Sigmoid colon (tissue), 7 donors: ENCODE data around the gene PJA1. TPM values are rescaled to one million over a fixed set of nuclear protein-coding genes. Genes with fewer than 3 reads are reported as not detected.

ENCODE experiments used
- DNase-seq: peaks from one replicate; pipeline ENCODE4 v3.0.0-alpha.2; 2019
- H3K27ac ChIP-seq, 4 donors: fragments of 200-600 bp; sonication (generic); one replicate each; pipeline ENCODE4 v1.5.1; 2016 to 2019; ENCODE audit warnings: mild to moderate bottlenecking in 1 of 4
- H3K27me3 ChIP-seq, 3 donors: fragments of 200-600 bp; sonication (generic); one replicate each; pipeline ENCODE4 v1.5.1; 2019; ENCODE audit warnings: mild to moderate bottlenecking in 1 of 3
- H3K36me3 ChIP-seq, 4 donors: fragments of 200-600 bp; sonication (generic); one replicate each; pipeline ENCODE4 v1.5.1; 2016 to 2019
- H3K4me1 ChIP-seq, 4 donors: fragments of 200-600 bp; sonication (generic); one replicate each; pipeline ENCODE4 v1.5.1; 2017 to 2019
- H3K4me3 ChIP-seq, 4 donors: fragments of 200-600 bp; sonication (generic); one replicate each; pipeline ENCODE4 v1.5.1; 2017 to 2019; ENCODE audit warnings: mild to moderate bottlenecking in 2 of 4, moderate library complexity in 1 of 4
- H3K9me3 ChIP-seq, 4 donors: fragments of 200-600 bp in 3 of 4; sonication (generic) in 3 of 4; one replicate each; pipeline versions ENCODE4 v1.5.1 to v1.6.1; 2013 to 2019
- EP300 ChIP-seq, 4 donors: sonication (generic); formaldehyde crosslinking; IDR thresholded peaks; one replicate each; pipeline ENCODE4 v1.6.1; 2017; ENCODE audit warnings: antibody characterized with exemption in 4 of 4
- POLR2A ChIP-seq, 2 donors: fragments of 450-650 bp; IDR thresholded peaks; one replicate each; pipeline ENCODE4 v1.6.1; 2016; ENCODE audit warnings: antibody characterized with exemption in 2 of 2, mild to moderate bottlenecking in 2 of 2, moderate library complexity in 2 of 2
- POLR2AphosphoS5 ChIP-seq, 4 donors: sonication (generic); formaldehyde crosslinking; IDR thresholded peaks; one replicate each; pipeline ENCODE4 v1.6.1; 2017; ENCODE audit warnings: antibody characterized with exemption in 4 of 4
- WGBS, 2 donors: extraction: QIAGEN DNeasy Blood & Tissue Kit; methylation state at CpG; one replicate each; pipeline ENCODE4 v1.1.7; 2013; 5-methylcytosine and 5-hydroxymethylcytosine counted together
- intact Hi-C: fragments of 100-400 bp; cut with DNase I; formaldehyde crosslinking; loops from one replicate; pipeline ENCODE4 v1.15.1; 2023
- polyA plus RNA-seq, 3 donors: library from polyadenylated mRNA; stranded (reverse); fragments of 200-250 nt; gene quantifications; one replicate each; pipeline ENCODE4 v1.2.3, GENCODE V29; 2013
- total RNA-seq, 4 donors: library from RNA; depleted of rRNA; stranded (reverse); fragments of >200 nt; gene quantifications; one replicate each; pipeline ENCODE4 v1.1.0, GENCODE V29; 2016
- TF ChIP-seq, protein P1 (sequence below), 4 experiments: fragments of 450-650 bp in 3 of 4; fragments of 200-600 bp in 1 of 4; IDR thresholded peaks; one replicate each; pipeline ENCODE4 v1.5.1; 2016 to 2019; ENCODE audit warnings: antibody characterized with exemption in 4 of 4, mild to moderate bottlenecking in 3 of 4, moderate library complexity in 2 of 4
- donor health status: healthy with polysubstance abuse.
- donor health status: Bipolar disorder and iron deficiency.
- donor health status: healthy.

Gene PJA1
- total and polyA plus RNA-seq, 7 donors: 5.3 to 21.8 (median 17.0) TPM

DNA sequence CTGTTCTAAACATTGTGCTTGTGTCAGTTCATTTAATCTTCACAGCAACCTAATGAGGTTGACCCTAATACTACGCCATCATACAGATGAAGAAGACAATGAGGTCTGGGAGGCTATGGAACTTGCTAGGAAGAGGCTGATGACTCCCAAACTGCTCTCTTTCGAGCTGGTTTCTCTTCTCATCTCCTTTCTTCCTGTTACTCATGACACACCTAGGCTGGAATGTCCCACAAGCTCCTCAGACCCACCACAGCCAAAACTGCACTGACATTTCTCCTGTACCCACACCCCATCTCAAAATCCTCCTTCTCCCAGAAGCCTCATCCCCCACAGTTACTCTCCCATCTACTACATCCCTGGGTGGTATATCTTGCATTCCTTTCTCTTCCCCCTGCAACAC, 27.4 kb upstream of the PJA1 start:
- H3K27ac ChIP-seq: no peak overlapping the region
- TF ChIP-seq POLR2A (IDR thresholded peaks at IDR 0.05) (no peak), EP300 (IDR thresholded peaks at IDR 0.05) (no peak), POLR2AphosphoS5 (IDR thresholded peaks at IDR 0.05) (no peak)
- TF ChIP-seq, protein P1, sequence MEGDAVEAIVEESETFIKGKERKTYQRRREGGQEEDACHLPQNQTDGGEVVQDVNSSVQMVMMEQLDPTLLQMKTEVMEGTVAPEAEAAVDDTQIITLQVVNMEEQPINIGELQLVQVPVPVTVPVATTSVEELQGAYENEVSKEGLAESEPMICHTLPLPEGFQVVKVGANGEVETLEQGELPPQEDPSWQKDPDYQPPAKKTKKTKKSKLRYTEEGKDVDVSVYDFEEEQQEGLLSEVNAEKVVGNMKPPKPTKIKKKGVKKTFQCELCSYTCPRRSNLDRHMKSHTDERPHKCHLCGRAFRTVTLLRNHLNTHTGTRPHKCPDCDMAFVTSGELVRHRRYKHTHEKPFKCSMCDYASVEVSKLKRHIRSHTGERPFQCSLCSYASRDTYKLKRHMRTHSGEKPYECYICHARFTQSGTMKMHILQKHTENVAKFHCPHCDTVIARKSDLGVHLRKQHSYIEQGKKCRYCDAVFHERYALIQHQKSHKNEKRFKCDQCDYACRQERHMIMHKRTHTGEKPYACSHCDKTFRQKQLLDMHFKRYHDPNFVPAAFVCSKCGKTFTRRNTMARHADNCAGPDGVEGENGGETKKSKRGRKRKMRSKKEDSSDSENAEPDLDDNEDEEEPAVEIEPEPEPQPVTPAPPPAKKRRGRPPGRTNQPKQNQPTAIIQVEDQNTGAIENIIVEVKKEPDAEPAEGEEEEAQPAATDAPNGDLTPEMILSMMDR (IDR thresholded peaks at IDR 0.05): no peak
- intact Hi-C loops: no loop called here

DNA sequence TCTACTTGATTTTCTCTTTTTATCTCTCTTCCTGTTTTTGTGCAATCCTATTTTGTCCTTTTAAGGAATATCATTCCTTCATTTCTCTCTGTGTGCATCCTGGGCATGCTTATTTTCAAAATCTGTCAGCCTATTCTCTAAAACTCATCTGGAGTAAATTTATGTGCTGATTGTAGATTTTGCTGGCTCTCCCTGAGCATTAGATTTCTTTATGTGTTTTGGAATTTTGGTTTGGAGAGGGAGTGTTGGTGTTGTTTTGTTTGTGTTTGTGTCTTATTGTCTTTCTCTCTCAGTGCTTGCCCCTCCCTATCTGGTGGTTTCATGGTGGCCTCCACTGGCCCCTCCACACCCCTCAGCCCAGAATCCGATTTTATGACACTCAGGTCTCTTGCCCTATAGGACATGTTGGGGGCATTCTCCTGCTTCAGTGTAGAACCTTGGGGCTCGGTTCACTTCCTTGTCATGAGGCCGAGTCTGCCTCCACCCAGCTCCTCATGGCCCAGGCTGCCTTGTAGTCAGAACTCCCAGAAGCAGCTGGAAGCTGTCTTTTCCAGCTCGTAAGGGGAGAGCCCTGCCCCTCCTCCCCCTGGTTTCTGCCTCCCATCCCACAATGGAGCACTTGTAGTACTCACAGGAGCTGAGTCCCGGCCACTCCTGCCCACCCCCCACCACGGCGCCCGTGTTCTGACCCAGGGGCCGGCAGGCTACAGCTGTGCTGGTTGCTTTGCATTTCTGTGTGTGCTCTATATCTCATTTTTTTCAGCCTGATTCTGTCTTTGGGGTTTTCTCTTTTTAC, 24.5 kb upstream of the PJA1 start:
- 73 to 81% methylated on average over 9 of the region's 9 CpGs for WGBS, 2 donors
- no peak for TF ChIP-seq EP300 (IDR thresholded peaks at IDR 0.05)
- TF ChIP-seq POLR2A (IDR thresholded peaks at IDR 0.05): no peak
- TF ChIP-seq, protein P1 (IDR thresholded peaks at IDR 0.05): no peak
- TF ChIP-seq POLR2AphosphoS5 (IDR thresholded peaks at IDR 0.05): no peak
- H3K9me3 ChIP-seq: no peaks in the 10 kb centered on the region
- DNase-seq: no peak
- H3K4me1 ChIP-seq: no peaks in the 10 kb centered on the region
- H3K27ac ChIP-seq: no peak overlapping the region
- no peaks in the 10 kb centered on the region for H3K36me3 ChIP-seq
- intact Hi-C loops: no loop called here
- H3K4me3 ChIP-seq: no peak overlapping the region
- H3K27me3 ChIP-seq: no peaks in the 10 kb centered on the region

More for the DNA sequence above, 27.4 kb upstream of the PJA1 start:
- 85 to 88% methylated on average over 2 of the region's 2 CpGs for WGBS, 2 donors
- Histone ChIP-seq H3K4me3 (no peak overlapping the region), H3K36me3 (no peaks in the 10 kb centered on the region), H3K9me3 (no peaks in the 10 kb centered on the region), H3K4me1 (no peaks in the 10 kb centered on the region), H3K27me3 (no peaks in the 10 kb centered on the region)
- DNase-seq: no peak

- H3K27ac ChIP-seq: no peak overlapping the region
- no peak for DNase-seq
- H3K4me3 ChIP-seq: no peak overlapping the region
- H3K9me3 ChIP-seq: no peaks in the 10 kb centered on the region
- TF ChIP-seq POLR2AphosphoS5 (IDR thresholded peaks at IDR 0.05) (no peak), EP300 (IDR thresholded peaks at IDR 0.05) (no peak), POLR2A (IDR thresholded peaks at IDR 0.05) (no peak)
- TF ChIP-seq, protein P1 (IDR thresholded peaks at IDR 0.05): no peak
- H3K36me3 ChIP-seq: no peaks in the 10 kb centered on the region
- no peaks in the 10 kb centered on the region for H3K27me3 ChIP-seq
- H3K4me1 ChIP-seq: no peaks in the 10 kb centered on the region
- intact Hi-C loops: no loop called here
- 88 to 90% methylated on average over 1 of the region's 1 CpG for WGBS, 2 donors
These were observed 21.4 kb upstream of the PJA1 start for GRCh38 chrX:69186651-69187050.

- no peak overlapping the region for H3K4me3 ChIP-seq
These were observed 20.6 kb upstream of the PJA1 start for GRCh38 chrX:69185886-69186285.

More at GRCh38 chrX:69185886-69186285, 20.6 kb upstream of the PJA1 start:
- Histone ChIP-seq H3K27ac (no peak overlapping the region), H3K4me1 (no peaks in the 10 kb centered on the region), H3K27me3 (no peaks in the 10 kb centered on the region), H3K36me3 (no peaks in the 10 kb centered on the region), H3K9me3 (no peaks in the 10 kb centered on the region)
- DNase-seq: no peak
- TF ChIP-seq POLR2A (IDR thresholded peaks at IDR 0.05) (no peak), POLR2AphosphoS5 (IDR thresholded peaks at IDR 0.05) (no peak), EP300 (IDR thresholded peaks at IDR 0.05) (no peak)
- TF ChIP-seq, protein P1 (IDR thresholded peaks at IDR 0.05): no peak
- WGBS, 2 donors: 74 to 75% methylated on average over 2 of the region's 2 CpGs
- intact Hi-C loops: no loop called here
